Measurements from ENCODE around the gene NCAPD3.
"Not testable (repeated sequence)": the region's sequence is repeated elsewhere in the genome, so short reads cannot be mapped to it uniquely, and the experiment has no call there.

- TF ChIP-seq, protein P1, sequence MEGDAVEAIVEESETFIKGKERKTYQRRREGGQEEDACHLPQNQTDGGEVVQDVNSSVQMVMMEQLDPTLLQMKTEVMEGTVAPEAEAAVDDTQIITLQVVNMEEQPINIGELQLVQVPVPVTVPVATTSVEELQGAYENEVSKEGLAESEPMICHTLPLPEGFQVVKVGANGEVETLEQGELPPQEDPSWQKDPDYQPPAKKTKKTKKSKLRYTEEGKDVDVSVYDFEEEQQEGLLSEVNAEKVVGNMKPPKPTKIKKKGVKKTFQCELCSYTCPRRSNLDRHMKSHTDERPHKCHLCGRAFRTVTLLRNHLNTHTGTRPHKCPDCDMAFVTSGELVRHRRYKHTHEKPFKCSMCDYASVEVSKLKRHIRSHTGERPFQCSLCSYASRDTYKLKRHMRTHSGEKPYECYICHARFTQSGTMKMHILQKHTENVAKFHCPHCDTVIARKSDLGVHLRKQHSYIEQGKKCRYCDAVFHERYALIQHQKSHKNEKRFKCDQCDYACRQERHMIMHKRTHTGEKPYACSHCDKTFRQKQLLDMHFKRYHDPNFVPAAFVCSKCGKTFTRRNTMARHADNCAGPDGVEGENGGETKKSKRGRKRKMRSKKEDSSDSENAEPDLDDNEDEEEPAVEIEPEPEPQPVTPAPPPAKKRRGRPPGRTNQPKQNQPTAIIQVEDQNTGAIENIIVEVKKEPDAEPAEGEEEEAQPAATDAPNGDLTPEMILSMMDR (IDR thresholded peaks at IDR 0.05): not testable (repeated sequence)
- not testable (repeated sequence) for TF ChIP-seq POLR2A (IDR thresholded peaks at IDR 0.05)
Observed at GRCh38 chr11:134113787-134114186, 110.0 kb downstream of the NCAPD3 start.

Data from ovary (tissue), 3 donors.